IMR-90 (cell line): ENCODE measurements around the gene RIT1. TPM values are rescaled to one million over a fixed set of nuclear protein-coding genes. Genes with fewer than 3 reads are reported as not detected.

Experiments
- ATAC-seq: fragments of 200-7000 bp; cut with Tn5 transposase; 2 replicates; pipeline ENCODE4 v1.9.1; 2020; ENCODE audit warnings: low read depth, mild to moderate bottlenecking, moderate library complexity
- BruUV-seq: library from RNA; stranded (reverse); fragments of 400-500 nt; replicated peaks from 2 replicates; lab custom pipeline; 2021; lab: Mats Ljungman, UMichigan
- CTCF ChIA-PET: fragments of 300-600 bp; formaldehyde crosslinking; extraction: SDS; loops from one replicate; lab custom pipeline; 2021; ENCODE audit warnings: antibody characterized with exemption; lab: Yijun Ruan, JAX
- POLR2A ChIA-PET: fragments of 300-600 bp; sonication (Branson Sonifier 250); formaldehyde crosslinking; loops from one replicate; lab custom pipeline; 2022; ENCODE audit warnings: antibody characterized with exemption; ENCODE audit not compliant: unreplicated experiment; lab: Charles Lee
- DNase-seq: peaks from one replicate; pipeline ENCODE4 v3.0.0; 2013
- H2AFZ ChIP-seq: replicated peaks from 2 replicates; pipeline ENCODE3; 2013; ENCODE audit warnings: low read length, mild to moderate bottlenecking; ENCODE audit not compliant: poor library complexity
- H2AK5ac ChIP-seq: 2 replicates; pipeline ENCODE4 v1.6.1; 2013; ENCODE audit warnings: low read depth, low read length, inconsistent platforms
- H2AK9ac ChIP-seq: replicated peaks from 2 replicates; pipeline ENCODE3; 2013; ENCODE audit warnings: mild to moderate bottlenecking, low read depth, low read length, moderate library complexity; ENCODE audit not compliant: poor library complexity
- H2BK120ac ChIP-seq: 2 replicates; pipeline ENCODE4 v1.6.1; 2013; ENCODE audit warnings: low read depth, low read length, inconsistent platforms
- H2BK15ac ChIP-seq: 3 replicates; pipeline ENCODE4 v1.6.1; 2013; ENCODE audit warnings: low read depth, low read length, inconsistent platforms
- H2BK20ac ChIP-seq: 2 replicates; pipeline ENCODE4 v1.6.1; 2013; ENCODE audit warnings: low read depth, mild to moderate bottlenecking, inconsistent platforms, low read length, moderate library complexity
- H2BK5ac ChIP-seq: 2 replicates; pipeline ENCODE4 v1.6.1; 2013; ENCODE audit warnings: mild to moderate bottlenecking, low read depth, low read length, inconsistent platforms; ENCODE audit not compliant: poor library complexity, severe bottlenecking
- H3K14ac ChIP-seq: replicated peaks from 2 replicates; pipeline ENCODE4 v1.6.1; 2013; ENCODE audit warnings: low read depth, low read length, inconsistent platforms
- H3K18ac ChIP-seq: 2 replicates; pipeline ENCODE4 v1.6.1; 2013; ENCODE audit warnings: low read depth, low read length, control low read depth
- H3K23ac ChIP-seq: 2 replicates; pipeline ENCODE4 v1.6.1; 2013; ENCODE audit warnings: low read depth, low read length, inconsistent platforms
- H3K27ac ChIP-seq: 2 replicates; pipeline ENCODE4 v1.5.1; 2013; ENCODE audit warnings: mild to moderate bottlenecking, control low read depth, low read length; ENCODE audit not compliant: insufficient read depth
- H3K27me3 ChIP-seq: 2 replicates; pipeline ENCODE4 v1.6.1; 2013; ENCODE audit warnings: low read length; ENCODE audit not compliant: control insufficient read depth, insufficient read depth
- H3K36me3 ChIP-seq: 2 replicates; pipeline ENCODE4 v1.6.1; 2013; ENCODE audit warnings: low read length, mixed read lengths; ENCODE audit not compliant: control insufficient read depth, insufficient read depth
- H3K4ac ChIP-seq: 2 replicates; pipeline ENCODE4 v1.6.1; 2013; ENCODE audit warnings: low read depth, low read length, inconsistent platforms
- H3K4me1 ChIP-seq: 2 replicates; pipeline ENCODE4 v1.6.1; 2013; ENCODE audit warnings: low read length, mixed read lengths; ENCODE audit not compliant: control insufficient read depth, insufficient read depth
- H3K4me2 ChIP-seq: 2 replicates; pipeline ENCODE4 v1.6.1; 2013; ENCODE audit warnings: low read depth, mild to moderate bottlenecking, control low read depth, low read length, moderate library complexity
- H3K4me3 ChIP-seq: 2 replicates; pipeline ENCODE4 v1.5.1; 2013; ENCODE audit warnings: low read depth, mild to moderate bottlenecking, control low read depth, low read length, moderate library complexity; ENCODE audit not compliant: insufficient read depth
- H3K56ac ChIP-seq: 2 replicates; pipeline ENCODE4 v1.6.1; 2013; ENCODE audit warnings: low read length, inconsistent platforms; ENCODE audit not compliant: insufficient read depth; ENCODE audit errors: extremely low read depth
- H3K79me1 ChIP-seq, 2 experiments: 2 replicates each; pipeline ENCODE4 v1.6.1; 2013; ENCODE audit warnings: low read length in 2 of 2, inconsistent platforms in 1 of 2, low read depth in 1 of 2
- H3K9ac ChIP-seq: 2 replicates; pipeline ENCODE4 v1.6.1; 2013; ENCODE audit warnings: low read depth, low read length, control low read depth
- H3K9me1 ChIP-seq: 2 replicates; pipeline ENCODE4 v1.6.1; 2013; ENCODE audit warnings: low read length, inconsistent platforms; ENCODE audit not compliant: insufficient read depth
- H3K9me3 ChIP-seq: 2 replicates; pipeline ENCODE4 v1.6.1; 2013; ENCODE audit warnings: low read length; ENCODE audit not compliant: control insufficient read depth, insufficient read depth
- H4K20me1 ChIP-seq: 2 replicates; pipeline ENCODE4 v1.6.1; 2013; ENCODE audit warnings: low read length, inconsistent platforms; ENCODE audit not compliant: insufficient read depth
- H4K5ac ChIP-seq: 2 replicates; pipeline ENCODE4 v1.6.1; 2013; ENCODE audit warnings: mild to moderate bottlenecking, low read depth, low read length, control low read depth
- H4K8ac ChIP-seq, 2 experiments: 2 replicates each; pipeline ENCODE4 v1.6.1; 2013; ENCODE audit warnings: low read depth in 2 of 2, low read length in 2 of 2, control low read depth in 1 of 2, inconsistent platforms in 1 of 2
- H4K91ac ChIP-seq: 2 replicates; pipeline ENCODE4 v1.6.1; 2013; ENCODE audit warnings: low read depth, low read length, inconsistent platforms; ENCODE audit not compliant: insufficient read depth
- CHD1 ChIP-seq: IDR thresholded peaks from 2 replicates; pipeline ENCODE4 v1.6.1; 2012; ENCODE audit warnings: low read depth, low read length, improper control_type of control experiment
- ELK1 ChIP-seq: fragments of 150-350 bp; IDR thresholded peaks from 2 replicates; pipeline ENCODE4 v1.6.1; 2016; ENCODE audit warnings: low read depth, mild to moderate bottlenecking, low read length, moderate library complexity, borderline replicate concordance
- MAFK ChIP-seq: IDR thresholded peaks from 2 replicates; pipeline ENCODE4 v1.6.1; 2012; ENCODE audit warnings: low read depth, low read length, improper control_type of control experiment
- MXI1 ChIP-seq: IDR thresholded peaks from 2 replicates; pipeline ENCODE4 v1.6.1; 2012; ENCODE audit warnings: low read depth, mild to moderate bottlenecking, low read length, moderate library complexity, borderline replicate concordance
- RCOR1 ChIP-seq: IDR thresholded peaks from 2 replicates; pipeline ENCODE4 v1.6.1; 2012; ENCODE audit warnings: mild to moderate bottlenecking, low read length, improper control_type of control experiment; ENCODE audit not compliant: insufficient replicate concordance
- RFX5 ChIP-seq: IDR thresholded peaks from 2 replicates; pipeline ENCODE4 v1.8.0; 2012; ENCODE audit warnings: low read depth, mild to moderate bottlenecking, low read length, moderate library complexity
- WGBS, 2 experiments: methylation state at CpG; one replicate each; pipeline versions ENCODE4 v1.1.5 to v1.1.7; 2013; ENCODE audit warnings: missing lambda C conversion rate in 2 of 2; ENCODE audit not compliant: insufficient read length in 1 of 2; ENCODE audit errors: extremely low coverage in 2 of 2; 5-methylcytosine and 5-hydroxymethylcytosine counted together
- dilution Hi-C: fragments of 300-500 bp; cut with HindIII; formaldehyde crosslinking; loops from one replicate; pipeline ENCODE4 v1.14.3; 2018; ENCODE audit warnings: low sequenced_read_pairs; ENCODE audit not compliant: unreplicated experiment
- in situ Hi-C: fragments of 300-500 bp; cut with MboI; formaldehyde crosslinking; loops from 3 replicates; pipeline ENCODE4 v1.14.3; 2019; ENCODE audit warnings: low sequenced_read_pairs, inconsistent platforms, mixed read lengths
- intact Hi-C: fragments of 100-400 bp; cut with micrococcal nuclease; formaldehyde crosslinking; loops from 2 replicates; pipeline ENCODE4 v1.10.0; 2022
- polyA plus RNA-seq, 3 experiments: library from polyadenylated mRNA; depleted of rRNA; stranded (reverse); fragments of >200 nt; gene quantifications; 2 replicates each; pipeline ENCODE4 v1.2.3, GENCODE V29; 2012; ENCODE audit warnings: low replicate concordance in 1 of 3
- total RNA-seq: library from RNA; depleted of rRNA; stranded (reverse); fragments of >200 nt; gene quantifications from 2 replicates; pipeline ENCODE4 v1.2.3, GENCODE V29; 2012
- TF ChIP-seq, protein P1 (sequence below): fragments of 150-350 bp; IDR thresholded peaks from 2 replicates; pipeline ENCODE4 v1.6.1; 2017; ENCODE audit warnings: mild to moderate bottlenecking, antibody characterized with exemption, low read length, low read depth

RIT1 gene
- total and polyA plus RNA-seq, 2 of the 4 experiments (the other 2 are of a cell fraction) = 29.6 to 46.8 TPM

DNA sequence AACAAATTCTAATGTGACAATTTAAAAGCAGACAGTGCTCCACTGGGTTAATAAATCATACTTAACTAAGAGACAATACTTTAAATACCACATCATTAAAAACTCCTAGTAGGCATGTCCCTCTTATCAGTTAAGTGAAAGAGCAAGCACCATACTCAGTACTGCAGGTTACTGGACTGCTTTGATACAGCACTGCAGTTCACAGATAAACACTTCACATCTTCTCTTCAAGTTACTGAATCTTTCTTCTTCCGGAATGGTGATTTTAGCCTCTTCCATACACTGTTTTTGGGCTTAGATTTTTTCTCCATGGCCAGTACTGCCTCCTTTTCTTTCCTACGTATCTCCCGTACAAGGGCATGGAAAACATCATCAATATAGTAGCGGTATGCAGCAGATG lies 11.0 kb downstream of the RIT1 start:
- H3K4ac ChIP-seq = no peak overlapping the region
- peaks cover 56% of the 10 kb centered on the region for H3K36me3 ChIP-seq
- no peak overlapping the region for H2BK5ac ChIP-seq
- 100% methylated on average over 1 of the region's 4 CpGs; no CpG with 5 or more reads in 1 of the 2 experiments for WGBS, 2 experiments
- no peak overlapping the region for H2BK20ac ChIP-seq
- no peak overlapping the region for H3K9ac ChIP-seq
- no peak overlapping the region for H4K8ac ChIP-seq
- H3K27ac ChIP-seq = no peak overlapping the region
- H3K4me1 ChIP-seq = no peaks in the 10 kb centered on the region
- peaks cover 21 to 37% of the 10 kb centered on the region in 2 experiments for H3K79me1 ChIP-seq
- H2AK5ac ChIP-seq = no peak overlapping the region
- in situ Hi-C loops = no loop called here
- DNase-seq (no peak), ATAC-seq (no peak)
- H4K20me1 ChIP-seq = no peaks in the 10 kb centered on the region; the same call in 1 of the 2 replicates
- intact Hi-C loops = no loop called here
- no TSS peak for BruUV-seq
- dilution Hi-C loops = no loop called here
- no peak overlapping the region for H3K18ac ChIP-seq
- no peak overlapping the region for H3K4me2 ChIP-seq
- H3K27me3 ChIP-seq = no peaks in the 10 kb centered on the region
- no peak overlapping the region for H2BK120ac ChIP-seq
- H2BK15ac ChIP-seq = no peak overlapping the region
- ChIA-PET CTCF (no interaction called here), POLR2A (no interaction called here)
- H3K9me3 ChIP-seq = no peaks in the 10 kb centered on the region
- no peak overlapping the region for H3K56ac ChIP-seq
- no peak overlapping the region for H3K14ac ChIP-seq
- TF ChIP-seq RFX5 = no peak
- no peak for TF ChIP-seq CHD1
- no peak for TF ChIP-seq MXI1
- TF ChIP-seq MAFK = no peak
- TF ChIP-seq RCOR1 = no peak
- TF ChIP-seq, protein P1, sequence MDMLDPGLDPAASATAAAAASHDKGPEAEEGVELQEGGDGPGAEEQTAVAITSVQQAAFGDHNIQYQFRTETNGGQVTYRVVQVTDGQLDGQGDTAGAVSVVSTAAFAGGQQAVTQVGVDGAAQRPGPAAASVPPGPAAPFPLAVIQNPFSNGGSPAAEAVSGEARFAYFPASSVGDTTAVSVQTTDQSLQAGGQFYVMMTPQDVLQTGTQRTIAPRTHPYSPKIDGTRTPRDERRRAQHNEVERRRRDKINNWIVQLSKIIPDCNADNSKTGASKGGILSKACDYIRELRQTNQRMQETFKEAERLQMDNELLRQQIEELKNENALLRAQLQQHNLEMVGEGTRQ = no peak
- no peak for TF ChIP-seq ELK1
- H4K91ac ChIP-seq = no peak overlapping the region
- peaks cover 2% of the 10 kb centered on the region; the same call in 1 of the 2 replicates for H3K9me1 ChIP-seq
- no peak overlapping the region for H3K4me3 ChIP-seq
- no peak overlapping the region for H2AFZ ChIP-seq
- H2AK9ac ChIP-seq = no peak overlapping the region
- no peak overlapping the region for H4K5ac ChIP-seq
- no peak overlapping the region for H3K23ac ChIP-seq
